GM23248 (cell line): ENCODE measurements around the gene UBALD2.

Source experiments
- EZH2 ChIP-seq: fragments of 200-600 bp; sonication (generic); IDR thresholded peaks from 2 replicates; pipeline ENCODE4 v1.6.1; 2018; ENCODE audit warnings: antibody characterized with exemption, mild to moderate bottlenecking; ENCODE audit not compliant: insufficient read depth, poor library complexity, severe bottlenecking
- EZH2phosphoT487 ChIP-seq: fragments of 200-600 bp; sonication (generic); IDR thresholded peaks from 2 replicates; pipeline ENCODE4 v1.6.1; 2018; ENCODE audit warnings: antibody characterized with exemption, moderate library complexity, mild to moderate bottlenecking, low read depth; ENCODE audit not compliant: insufficient read depth

- no peak for TF ChIP-seq EZH2
- no peak for TF ChIP-seq EZH2phosphoT487
Measured at GRCh38 chr17:76296186-76296585, 31.0 kb downstream of the UBALD2 start.
